Measurements from ENCODE around the gene FKBP1A. TPM values are rescaled to one million over a fixed set of nuclear protein-coding genes. Genes with fewer than 3 reads are reported as not detected.

FKBP1A gene
- total and polyA plus RNA-seq, 10 donors: 135 to 338 (median 248) TPM

GRCh38 chr20:1371202-1371782 lies 21.6 kb downstream of the FKBP1A start:
- peaks cover 0 to 87% (median 57%) of the 10 kb centered on the region in 6 donors for H3K36me3 ChIP-seq
- no peaks in the 10 kb centered on the region for H3K9me3 ChIP-seq
- intact Hi-C loops (cut with DNase I; ENCODE audit: low total_unique reads): no loop called here
- H3K27me3 ChIP-seq (replicated peaks in 1 of 7): no peaks in the 10 kb centered on the region
- H3K4me3 ChIP-seq: no peak overlapping the region
- peak overlapping the region in 5 of 8 donors; percentile 33 to 64 (median 42) for H3K27ac ChIP-seq
- TF ChIP-seq POLR2AphosphoS5 (IDR thresholded peaks at IDR 0.05) (peak in 1 of 3 donors; percentile 12), CTCF (IDR thresholded peaks at IDR 0.05 in 8 of 11, conservative IDR thresholded peaks at IDR 0.05 in 3 of 11) (no peak)
- H3K4me1 ChIP-seq: peaks cover 30 to 76% (median 60%) of the 10 kb centered on the region in 6 donors
- 49 to 68% (median 61%) methylated on average over 3 of the region's 3 CpGs for WGBS, 5 donors
- no peak for DNase-seq

GRCh38 chr20:1370548-1371110 lies 22.2 kb downstream of the FKBP1A start:
- H3K4me1 ChIP-seq: peaks cover 24 to 70% (median 53%) of the 10 kb centered on the region in 6 donors
- H3K27ac ChIP-seq: peak overlapping the region in 5 of 8 donors; percentile 33 to 64 (median 42)
- H3K36me3 ChIP-seq: peaks cover 0 to 89% (median 57%) of the 10 kb centered on the region in 6 donors
- TF ChIP-seq POLR2A (IDR thresholded peaks at IDR 0.05) (no peak), POLR2AphosphoS5 (IDR thresholded peaks at IDR 0.05) (no peak), CTCF (IDR thresholded peaks at IDR 0.05 in 8 of 11, conservative IDR thresholded peaks at IDR 0.05 in 3 of 11) (no peak)
- intact Hi-C loops (cut with DNase I; ENCODE audit: low total_unique reads): no loop called here
- 60 to 77% (median 64%) methylated on average over 2 of the region's 2 CpGs for WGBS, 5 donors
- H3K9me3 ChIP-seq: no peaks in the 10 kb centered on the region
- no peak overlapping the region for H3K4me3 ChIP-seq
- H3K27me3 ChIP-seq (replicated peaks in 1 of 7): no peaks in the 10 kb centered on the region
- DNase-seq: no peak

GRCh38 chr20:1369970-1370369 lies 22.9 kb downstream of the FKBP1A start:
- TF ChIP-seq POLR2AphosphoS5 (IDR thresholded peaks at IDR 0.05): peak in 1 of 3 donors; percentile 6
- TF ChIP-seq CTCF (IDR thresholded peaks at IDR 0.05 in 8 of 11, conservative IDR thresholded peaks at IDR 0.05 in 3 of 11): no peak
- intact Hi-C loops (cut with DNase I; ENCODE audit: low total_unique reads): no loop called here
- peaks cover 0 to 90% (median 54%) of the 10 kb centered on the region in 6 donors for H3K36me3 ChIP-seq
- peak overlapping the region in 5 of 8 donors; percentile 30 to 64 (median 42) for H3K27ac ChIP-seq
- no peak for DNase-seq
- no peak overlapping the region for H3K4me3 ChIP-seq
- peaks cover 18 to 67% (median 48%) of the 10 kb centered on the region in 6 donors for H3K4me1 ChIP-seq
- H3K9me3 ChIP-seq: no peaks in the 10 kb centered on the region
- 80 to 93% (median 85%) methylated on average over 3 of the region's 3 CpGs for WGBS, 5 donors
- H3K27me3 ChIP-seq (replicated peaks in 1 of 7): no peaks in the 10 kb centered on the region

- H3K9me3 ChIP-seq: no peaks in the 10 kb centered on the region
- H3K36me3 ChIP-seq: peaks cover 0 to 84% (median 44%) of the 10 kb centered on the region in 6 donors
- no peak for DNase-seq
- H3K27me3 ChIP-seq (replicated peaks in 1 of 7): no peaks in the 10 kb centered on the region
- 76 to 85% (median 79%) methylated on average over 7 of the region's 7 CpGs for WGBS, 5 donors
- intact Hi-C loops (cut with DNase I; ENCODE audit: low total_unique reads): no loop called here
- TF ChIP-seq POLR2AphosphoS5 (IDR thresholded peaks at IDR 0.05) (no peak), POLR2A (IDR thresholded peaks at IDR 0.05) (no peak), CTCF (IDR thresholded peaks at IDR 0.05 in 8 of 11, conservative IDR thresholded peaks at IDR 0.05 in 3 of 11) (no peak)
- H3K27ac ChIP-seq: peak overlapping the region in 1 of 8 donors; percentile 24
- peaks cover 18 to 67% (median 47%) of the 10 kb centered on the region in 6 donors for H3K4me1 ChIP-seq
- H3K4me3 ChIP-seq: no peak overlapping the region
Observed at GRCh38 chr20:1368448-1369199, 24.2 kb downstream of the FKBP1A start.

Data from spleen (tissue), 11 donors.